NT2/D1 (cell line): ENCODE measurements around the gene JARID2.

Experiments used
- DNase-seq: peaks from one replicate; pipeline ENCODE4 v3.0.0-alpha.2; 2011; ENCODE audit warnings: low read depth, low spot score
- H3K27me3 ChIP-seq: 2 replicates; pipeline ENCODE4 v1.6.0; 2011; ENCODE audit warnings: mild to moderate bottlenecking; ENCODE audit not compliant: insufficient read length, insufficient read depth
- H3K36me3 ChIP-seq: 2 replicates; pipeline ENCODE4 v1.6.1; 2011; ENCODE audit warnings: mild to moderate bottlenecking, low read length, mixed read lengths; ENCODE audit not compliant: insufficient read depth, insufficient read length
- H3K4me1 ChIP-seq: 2 replicates; pipeline ENCODE4 v1.5.1; 2011; ENCODE audit not compliant: insufficient read depth, insufficient read length
- H3K4me3 ChIP-seq: 2 replicates; pipeline ENCODE4 v1.5.1; 2011; ENCODE audit warnings: low read depth; ENCODE audit not compliant: insufficient read length
- H3K9ac ChIP-seq: 2 replicates; pipeline ENCODE4 v1.6.0; 2011; ENCODE audit warnings: low read depth; ENCODE audit not compliant: insufficient read length
- H3K9me3 ChIP-seq: 2 replicates; pipeline ENCODE4 v1.5.1; 2011; ENCODE audit warnings: mild to moderate bottlenecking, low read length; ENCODE audit not compliant: insufficient read depth
- SUZ12 ChIP-seq: IDR thresholded peaks from 2 replicates; pipeline ENCODE4 v1.6.1; 2011; ENCODE audit not compliant: insufficient read length, insufficient read depth; ENCODE audit errors: extremely low read depth
- YY1 ChIP-seq: IDR thresholded peaks from 2 replicates; pipeline ENCODE4 v1.6.1; 2011; ENCODE audit not compliant: insufficient read length, insufficient read depth
- ZNF274 ChIP-seq: IDR thresholded peaks from 2 replicates; pipeline ENCODE4 v1.6.1; 2011; ENCODE audit warnings: mild to moderate bottlenecking, low read depth, low read length

The JARID2 gene

DNA sequence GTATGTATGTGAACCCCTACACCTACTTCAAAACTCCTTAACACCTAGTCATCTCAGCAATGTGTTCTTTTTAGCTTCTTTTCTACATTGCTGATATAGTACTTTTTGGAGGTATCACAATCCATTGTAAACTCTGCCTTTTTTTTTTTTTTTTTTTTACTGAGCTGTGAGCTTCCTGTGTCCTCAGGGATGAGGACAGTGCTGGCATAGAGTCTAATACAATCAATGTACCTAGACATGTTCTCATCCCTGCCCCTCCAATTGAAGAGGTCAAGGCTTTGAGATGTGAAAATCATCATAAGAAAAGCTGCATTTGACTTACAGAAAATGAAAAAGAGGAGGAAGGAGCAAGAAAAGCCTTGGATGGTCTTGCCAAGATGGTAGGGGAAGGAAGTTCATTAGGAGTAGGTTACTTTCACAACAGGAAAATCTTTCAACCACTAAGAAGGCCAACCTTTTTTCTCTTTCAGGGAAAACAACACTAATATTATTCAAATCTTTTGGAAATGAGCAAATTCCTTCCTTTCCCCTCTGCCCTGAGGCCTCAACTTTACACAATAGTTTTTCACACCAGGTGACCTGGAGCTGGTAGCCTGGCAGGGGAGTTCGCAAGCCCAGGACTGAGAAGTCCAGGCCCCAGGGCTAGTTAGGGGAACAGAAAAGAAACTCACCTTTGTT, 2.8 kb upstream of the JARID2 start:
- no peak for TF ChIP-seq YY1
- no peak for TF ChIP-seq SUZ12
- no peak for TF ChIP-seq ZNF274
- Histone ChIP-seq H3K4me1 (no peaks in the 10 kb centered on the region), H3K9ac (peak overlapping the region; percentile 84), H3K36me3 (no peaks in the 10 kb centered on the region), H3K4me3 (peak overlapping the region; percentile 10), H3K27me3 (no peaks in the 10 kb centered on the region), H3K9me3 (no peaks in the 10 kb centered on the region)
- DNase-seq = no peak

DNA sequence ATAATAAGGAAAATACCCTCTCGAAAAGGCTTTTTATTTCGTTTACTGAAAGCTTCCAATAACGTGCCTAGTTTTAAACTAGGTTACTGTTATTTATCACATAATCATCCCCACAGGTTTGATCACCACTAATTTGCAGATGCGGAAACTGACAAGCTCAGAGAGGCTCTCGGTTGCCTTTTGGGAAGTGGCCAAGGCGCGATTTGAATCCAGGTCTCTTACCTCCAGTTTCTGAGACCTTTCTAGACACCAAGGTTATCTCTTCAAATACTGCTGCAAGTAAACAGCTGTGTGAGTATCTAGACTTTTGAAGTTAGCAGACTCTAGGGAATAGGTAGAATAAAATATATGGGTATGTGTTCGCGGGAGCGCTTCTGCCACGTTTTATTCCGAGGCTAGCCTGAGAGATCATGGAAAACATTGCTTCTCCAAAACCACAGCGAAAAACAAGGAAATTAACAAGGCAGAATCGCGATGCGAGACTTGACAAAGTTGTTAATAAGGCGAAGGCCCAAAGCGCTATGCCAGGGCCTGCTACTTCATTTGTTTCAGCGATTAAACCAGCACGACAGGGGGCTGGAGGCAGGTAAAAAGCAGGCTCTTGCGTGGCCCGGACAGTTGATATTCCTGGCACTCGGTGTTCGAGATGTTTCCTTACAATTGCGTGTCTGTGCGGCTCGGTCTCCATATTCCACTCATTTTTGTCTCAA, 1.8 kb upstream of the JARID2 start:
- H3K4me1 ChIP-seq = no peaks in the 10 kb centered on the region
- H3K36me3 ChIP-seq = peaks cover 2% of the 10 kb centered on the region
- peak overlapping the region; percentile 80 for H3K4me3 ChIP-seq
- H3K9ac ChIP-seq = peak overlapping the region; percentile 84
- no peaks in the 10 kb centered on the region for H3K27me3 ChIP-seq
- no peaks in the 10 kb centered on the region for H3K9me3 ChIP-seq
- no peak for DNase-seq
- TF ChIP-seq SUZ12 = no peak
- no peak for TF ChIP-seq ZNF274
- no peak for TF ChIP-seq YY1

DNA sequence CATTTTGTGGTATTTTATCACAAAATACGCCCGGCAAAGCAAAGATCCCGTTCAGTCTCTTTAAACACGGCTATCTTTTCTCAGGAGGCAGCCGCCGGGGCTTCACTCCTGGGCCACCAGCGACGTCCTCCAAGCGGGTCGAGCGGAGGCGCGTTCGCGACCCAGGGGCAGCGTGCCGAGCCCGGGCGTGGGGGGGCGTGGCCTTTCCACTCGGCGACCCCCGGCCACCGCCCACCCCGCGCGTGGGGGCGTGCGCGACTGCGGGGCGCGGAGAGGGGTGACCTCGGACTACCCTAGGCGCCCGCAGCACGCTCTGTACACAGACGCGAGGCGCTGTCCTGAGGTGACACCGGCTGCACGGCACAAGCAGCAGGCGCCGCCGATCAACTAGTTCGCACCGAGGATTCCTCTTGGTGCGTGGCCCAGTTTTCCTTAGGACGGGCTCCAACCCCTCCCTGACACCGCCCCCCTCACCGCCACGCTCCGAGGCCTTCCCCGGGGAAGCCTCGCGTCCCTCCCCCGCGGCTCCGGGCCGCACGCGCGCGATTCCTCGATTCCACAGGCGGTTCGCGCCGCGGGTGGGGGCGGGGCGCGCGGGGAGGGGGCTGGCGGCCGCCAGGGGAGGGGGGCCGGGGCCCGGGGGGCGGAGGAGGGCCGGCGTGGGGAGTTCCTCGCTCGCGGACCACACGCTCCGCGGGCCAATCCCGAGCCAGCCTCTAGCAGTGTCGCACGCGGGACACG, 1.1 kb upstream of the JARID2 start:
- TF ChIP-seq YY1 (no peak), SUZ12 (no peak), ZNF274 (no peak)
- Histone ChIP-seq H3K9ac (peak overlapping the region; percentile 84), H3K4me3 (peak overlapping the region; percentile 82), H3K27me3 (no peaks in the 10 kb centered on the region), H3K36me3 (peaks cover 9% of the 10 kb centered on the region), H3K9me3 (no peaks in the 10 kb centered on the region), H3K4me1 (no peaks in the 10 kb centered on the region)
- no peak for DNase-seq

DNA sequence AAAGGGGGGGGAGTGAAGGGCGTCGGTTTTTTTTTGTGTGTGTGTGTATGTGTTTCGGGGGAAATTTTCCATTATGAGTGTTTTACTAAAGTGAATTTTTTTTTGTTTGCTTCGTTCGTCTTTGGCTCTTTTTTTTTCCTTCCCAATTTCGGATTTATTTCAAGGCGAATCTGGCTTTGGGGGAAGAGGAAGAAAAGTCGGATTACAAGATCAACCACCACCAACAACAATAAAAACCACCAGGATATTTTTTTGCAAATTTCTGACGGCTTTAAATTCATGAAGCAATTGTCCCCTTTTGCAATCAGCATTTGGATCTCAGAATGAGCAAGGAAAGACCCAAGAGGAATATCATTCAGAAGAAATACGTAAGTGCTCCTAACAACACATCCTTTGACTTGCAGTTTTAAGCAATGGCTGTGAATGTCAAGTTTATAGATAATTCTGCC, 372 bp downstream of the JARID2 start:
- DNase-seq = no peak
- H3K9me3 ChIP-seq = no peaks in the 10 kb centered on the region
- peak overlapping the region; percentile 96 for H3K9ac ChIP-seq
- H3K36me3 ChIP-seq = peaks cover 9% of the 10 kb centered on the region
- no peaks in the 10 kb centered on the region for H3K4me1 ChIP-seq
- H3K27me3 ChIP-seq = no peaks in the 10 kb centered on the region
- peak overlapping the region; percentile 82 for H3K4me3 ChIP-seq
- TF ChIP-seq SUZ12 = no peak
- no peak for TF ChIP-seq ZNF274
- TF ChIP-seq YY1 = no peak

DNA sequence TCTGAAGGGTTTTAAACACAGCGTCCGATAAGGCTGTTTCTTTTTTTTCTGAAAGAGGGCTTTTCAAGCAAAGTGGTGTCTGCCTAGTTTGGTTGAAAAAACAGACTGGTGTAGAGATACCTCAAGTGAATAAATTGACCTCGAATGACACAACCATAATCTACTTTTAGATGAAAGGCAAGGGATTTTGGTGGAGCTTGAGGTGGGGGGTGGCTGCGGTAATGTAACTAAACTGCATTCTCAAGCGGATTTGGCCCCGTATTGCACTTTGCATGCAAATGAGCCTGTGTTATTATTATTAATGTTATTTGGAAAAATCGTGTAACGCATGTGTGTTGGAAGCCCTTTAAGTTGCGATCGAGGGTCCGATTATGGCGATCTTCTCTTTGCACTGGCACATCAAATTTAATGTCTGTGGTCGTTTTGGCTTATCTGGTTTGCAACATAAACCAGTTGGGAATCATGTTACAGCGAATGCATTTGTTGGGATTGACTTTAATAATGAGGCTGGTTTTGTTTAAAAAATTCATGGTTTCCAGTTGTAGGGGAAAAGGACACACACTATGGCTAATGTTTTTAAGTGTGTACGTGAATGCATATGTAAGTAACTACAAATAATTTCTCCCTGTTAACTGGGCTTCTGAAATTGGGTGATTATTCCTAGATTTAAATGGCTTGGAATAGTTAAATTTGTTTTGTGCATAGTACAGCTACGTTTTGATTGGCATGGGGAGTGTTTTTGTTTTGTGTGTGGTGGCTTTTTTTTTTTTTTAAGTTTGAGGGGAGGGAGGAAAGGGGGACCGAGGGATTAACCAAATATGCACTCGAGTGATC, 1.0 kb downstream of the JARID2 start:
- H3K27me3 ChIP-seq = no peaks in the 10 kb centered on the region
- no peak for DNase-seq
- TF ChIP-seq ZNF274 (no peak), YY1 (no peak), SUZ12 (no peak)
- H3K9ac ChIP-seq = peak overlapping the region; percentile 96
- H3K36me3 ChIP-seq = peaks cover 12% of the 10 kb centered on the region
- no peaks in the 10 kb centered on the region for H3K4me1 ChIP-seq
- no peaks in the 10 kb centered on the region for H3K9me3 ChIP-seq
- peak overlapping the region; percentile 82 for H3K4me3 ChIP-seq

DNA sequence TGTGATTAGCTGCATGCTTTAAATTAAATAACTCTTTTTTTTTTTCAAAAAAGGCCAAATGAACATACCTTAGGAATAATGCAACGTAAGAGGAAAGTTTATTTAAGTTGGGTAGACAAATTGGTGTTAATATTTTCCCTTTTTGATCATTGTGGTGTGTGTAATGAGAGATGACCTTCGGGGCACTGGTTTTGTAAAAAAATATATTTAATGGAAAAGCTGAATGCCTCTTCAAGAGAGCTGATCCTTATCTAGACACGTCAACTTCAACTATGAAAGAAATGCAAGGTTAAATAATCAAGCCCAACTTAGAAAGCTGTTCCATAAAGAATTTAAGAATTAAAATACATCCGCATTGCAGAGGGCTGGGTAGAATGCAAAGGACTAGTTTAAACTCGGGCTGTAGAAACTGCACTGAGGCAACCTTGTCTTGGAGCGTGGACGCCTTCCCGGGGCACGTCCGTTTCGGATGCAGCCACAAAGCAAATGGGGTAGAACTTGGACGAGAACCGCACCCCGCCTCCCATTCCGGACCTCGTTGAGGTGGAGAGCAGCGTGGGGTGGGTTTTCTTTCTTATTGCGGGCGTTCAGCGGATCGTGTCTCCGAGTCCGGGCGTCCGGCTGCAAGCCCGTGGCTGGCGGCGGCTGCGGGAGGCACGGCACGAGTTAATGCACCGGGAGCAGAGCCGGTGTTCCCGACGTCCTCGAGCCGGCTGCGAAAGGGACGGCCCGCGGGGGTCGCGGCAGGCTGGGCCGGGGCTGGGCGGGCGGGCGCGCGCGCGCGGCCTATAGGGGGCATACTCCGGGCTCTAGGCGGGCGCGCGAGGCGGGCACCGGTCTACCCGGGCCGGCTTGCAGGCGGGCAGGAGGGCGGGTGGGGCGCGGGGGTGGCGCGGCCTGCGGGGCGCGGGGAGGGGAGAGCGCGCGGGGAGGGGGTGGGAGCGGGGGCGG, 1.9 kb downstream of the JARID2 start:
- DNase-seq = no peak
- H3K9ac ChIP-seq = peak overlapping the region; percentile 96
- TF ChIP-seq ZNF274 (no peak), YY1 (no peak)
- H3K27me3 ChIP-seq = no peaks in the 10 kb centered on the region
- no peaks in the 10 kb centered on the region for H3K4me1 ChIP-seq
- no peaks in the 10 kb centered on the region for H3K9me3 ChIP-seq
- H3K4me3 ChIP-seq = peak overlapping the region; percentile 82
- H3K36me3 ChIP-seq = peaks cover 12% of the 10 kb centered on the region
